ENCODE data around the gene MATN3.

DNA sequence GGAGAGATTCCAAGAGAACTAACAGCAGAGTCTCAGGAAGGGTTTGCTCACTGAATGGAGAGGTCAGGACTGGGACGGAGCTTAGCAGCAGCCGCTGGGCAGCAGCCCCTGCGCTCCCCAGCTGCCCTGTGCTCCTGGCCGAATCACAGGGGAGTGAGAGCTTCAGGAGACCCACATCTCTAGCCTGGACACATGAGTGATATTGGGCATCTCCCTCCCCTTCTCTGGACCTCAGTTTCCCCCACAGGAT is 511 bp downstream of the MATN3 start:
- TF ChIP-seq, protein P1, sequence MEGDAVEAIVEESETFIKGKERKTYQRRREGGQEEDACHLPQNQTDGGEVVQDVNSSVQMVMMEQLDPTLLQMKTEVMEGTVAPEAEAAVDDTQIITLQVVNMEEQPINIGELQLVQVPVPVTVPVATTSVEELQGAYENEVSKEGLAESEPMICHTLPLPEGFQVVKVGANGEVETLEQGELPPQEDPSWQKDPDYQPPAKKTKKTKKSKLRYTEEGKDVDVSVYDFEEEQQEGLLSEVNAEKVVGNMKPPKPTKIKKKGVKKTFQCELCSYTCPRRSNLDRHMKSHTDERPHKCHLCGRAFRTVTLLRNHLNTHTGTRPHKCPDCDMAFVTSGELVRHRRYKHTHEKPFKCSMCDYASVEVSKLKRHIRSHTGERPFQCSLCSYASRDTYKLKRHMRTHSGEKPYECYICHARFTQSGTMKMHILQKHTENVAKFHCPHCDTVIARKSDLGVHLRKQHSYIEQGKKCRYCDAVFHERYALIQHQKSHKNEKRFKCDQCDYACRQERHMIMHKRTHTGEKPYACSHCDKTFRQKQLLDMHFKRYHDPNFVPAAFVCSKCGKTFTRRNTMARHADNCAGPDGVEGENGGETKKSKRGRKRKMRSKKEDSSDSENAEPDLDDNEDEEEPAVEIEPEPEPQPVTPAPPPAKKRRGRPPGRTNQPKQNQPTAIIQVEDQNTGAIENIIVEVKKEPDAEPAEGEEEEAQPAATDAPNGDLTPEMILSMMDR (conservative IDR thresholded peaks at IDR 0.05 in 1 of 2, IDR thresholded peaks at IDR 0.05 in 1 of 2; ENCODE audit: extremely low read depth in 1 of 2, insufficient read depth in 1 of 2, low read depth in 1 of 2, low read length in 2 of 2): no peak
- no peak for TF ChIP-seq EZH2 (IDR thresholded peaks at IDR 0.05; ENCODE audit: borderline replicate concordance, low read length)

Measured in mammary epithelial cell (primary cell).